GM19328 (cell line): ENCODE data around the gene IFI44.
A peak's percentile ranks its signal among the peaks of the same experiment; 100 is the strongest.

Experiments
- ATAC-seq: cut with Tn5 transposase; IDR thresholded peaks from one replicate; pipeline ENCODE4 v1.9.1; 2021; ENCODE audit warnings: mild to moderate bottlenecking, moderate library complexity; ENCODE audit not compliant: unreplicated experiment

IFI44 gene, protein sequence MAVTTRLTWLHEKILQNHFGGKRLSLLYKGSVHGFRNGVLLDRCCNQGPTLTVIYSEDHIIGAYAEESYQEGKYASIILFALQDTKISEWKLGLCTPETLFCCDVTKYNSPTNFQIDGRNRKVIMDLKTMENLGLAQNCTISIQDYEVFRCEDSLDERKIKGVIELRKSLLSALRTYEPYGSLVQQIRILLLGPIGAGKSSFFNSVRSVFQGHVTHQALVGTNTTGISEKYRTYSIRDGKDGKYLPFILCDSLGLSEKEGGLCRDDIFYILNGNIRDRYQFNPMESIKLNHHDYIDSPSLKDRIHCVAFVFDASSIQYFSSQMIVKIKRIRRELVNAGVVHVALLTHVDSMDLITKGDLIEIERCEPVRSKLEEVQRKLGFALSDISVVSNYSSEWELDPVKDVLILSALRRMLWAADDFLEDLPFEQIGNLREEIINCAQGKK

DNA sequence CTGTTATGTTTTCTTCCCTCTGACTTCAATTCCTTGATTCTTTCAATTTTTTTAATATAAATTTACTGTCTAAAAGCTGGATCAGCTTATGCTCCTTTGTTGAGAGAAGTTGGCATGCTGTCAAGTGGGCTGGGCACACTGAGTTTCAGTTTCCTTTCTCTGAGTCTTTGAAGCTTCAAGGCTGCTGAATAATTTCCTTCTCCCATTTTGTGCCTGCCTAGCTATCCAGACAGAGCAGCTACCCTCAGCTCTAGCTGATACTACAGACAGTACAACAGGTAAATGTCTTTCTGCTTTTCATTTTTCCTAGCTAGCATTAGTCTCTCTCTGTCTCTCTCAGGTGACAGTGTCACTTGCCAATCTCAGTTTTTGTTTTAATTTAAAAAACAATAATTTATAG lies at the start of gene IFI44:
IFI44 (plus strand) TSS at position 204 of the 400 bp plus-strand sequence. CDS start 365 bp downstream, outside the sequence.
- peak; percentile 70 for ATAC-seq

DNA sequence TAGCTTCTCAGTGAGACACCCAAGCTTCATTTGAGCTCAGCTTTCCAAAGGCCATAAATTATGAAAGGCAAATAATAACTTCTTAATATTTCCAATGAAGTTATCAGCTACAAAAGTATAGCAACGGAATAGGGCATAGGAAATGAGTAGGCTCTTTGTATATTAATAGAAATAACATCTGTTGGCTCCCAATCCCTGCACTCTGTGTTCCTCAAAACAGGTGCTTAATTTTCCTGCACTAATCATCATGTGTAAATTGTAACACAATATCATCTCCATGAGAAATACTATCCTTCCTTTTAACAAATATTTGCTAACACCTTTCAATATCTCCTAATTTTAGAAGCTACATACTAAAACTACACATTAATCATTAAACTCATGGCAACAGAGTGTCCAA lies 48.6 kb upstream of the IFI44 start:
- ATAC-seq = no peak

DNA sequence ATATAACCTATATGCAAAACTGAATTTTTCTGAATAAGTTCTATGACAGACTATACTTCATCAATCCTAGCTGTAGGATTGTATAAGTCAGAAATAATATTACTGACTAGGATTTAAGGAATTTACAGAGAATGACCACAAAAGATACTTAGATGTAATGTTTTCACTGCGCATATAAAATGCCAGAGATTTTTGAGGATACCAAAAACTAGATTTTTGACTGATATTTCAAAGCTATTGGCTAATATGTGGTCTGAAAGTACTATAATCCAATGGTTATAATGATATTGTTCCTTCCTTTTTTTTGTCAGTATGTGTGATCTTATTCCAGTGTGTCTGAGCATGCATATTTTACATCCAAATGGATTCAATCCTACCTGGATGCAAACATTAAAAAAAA lies 46.4 kb upstream of the IFI44 start:
- no peak for ATAC-seq

DNA sequence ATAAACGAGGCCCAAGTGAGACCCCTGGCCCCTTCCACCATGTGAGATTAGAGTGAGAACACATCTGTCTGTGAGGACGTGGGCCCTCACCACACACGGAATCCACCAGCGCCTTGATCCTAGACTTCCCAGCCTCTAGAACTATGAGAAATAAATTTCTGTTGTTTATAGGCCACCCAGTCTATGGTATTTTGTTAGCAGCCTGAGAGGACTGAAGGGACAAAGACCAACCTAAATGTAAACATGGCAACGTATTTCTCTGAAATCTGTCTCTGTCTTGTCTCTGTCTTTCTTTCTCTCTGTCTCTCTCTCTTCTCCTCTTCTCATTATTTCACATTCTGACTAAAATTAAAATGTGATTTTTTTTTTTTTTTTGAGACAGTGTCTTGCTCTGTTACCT lies 45.0 kb upstream of the IFI44 start:
- ATAC-seq = no peak

DNA sequence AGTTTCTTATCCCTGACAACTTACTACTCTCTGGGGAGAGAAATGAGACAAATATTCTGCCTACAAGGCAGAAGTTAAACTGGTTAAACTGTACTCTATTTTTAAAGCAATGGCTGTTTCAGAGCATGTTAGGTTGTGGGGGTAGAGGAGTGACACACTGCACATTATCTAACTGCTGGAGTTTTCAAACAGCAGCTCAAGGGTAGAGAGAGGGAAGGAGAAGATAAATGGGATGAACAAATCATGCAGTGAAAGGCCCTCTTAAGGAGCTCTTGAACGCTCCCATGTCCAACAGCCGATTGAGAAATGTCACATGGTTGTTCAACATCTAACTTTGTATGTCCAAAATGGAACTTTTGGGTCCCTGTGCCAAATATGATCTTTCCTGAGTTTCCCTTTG lies 43.4 kb upstream of the IFI44 start:
- no peak for ATAC-seq

DNA sequence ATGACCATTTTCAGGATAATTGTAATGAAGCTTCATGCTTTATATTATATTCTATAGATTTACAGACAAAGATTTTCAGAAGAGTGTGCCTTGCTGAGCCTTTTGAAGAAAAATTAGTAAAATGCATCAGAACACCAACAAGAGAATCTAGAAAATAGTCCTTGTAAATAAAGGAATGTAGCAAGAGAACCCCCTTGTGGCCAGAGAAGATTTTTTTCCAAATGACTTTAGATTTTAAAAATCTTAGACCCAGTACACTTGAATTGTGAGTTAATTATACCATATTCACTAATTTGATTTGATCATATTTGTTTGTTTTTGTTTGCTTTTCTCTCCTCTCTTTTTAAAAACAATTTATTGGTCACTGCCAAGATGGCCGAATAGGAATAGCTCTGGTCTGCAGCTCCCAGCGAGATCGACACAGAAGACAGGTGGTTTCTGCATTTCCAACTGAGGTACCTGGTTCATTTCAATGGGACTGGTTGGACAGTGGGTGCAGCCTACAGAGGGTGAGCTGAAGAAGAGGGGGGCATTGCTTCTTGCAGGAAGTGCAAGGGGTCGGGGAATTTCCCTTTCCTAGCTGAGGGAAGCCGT lies 42.2 kb upstream of the IFI44 start:
- no peak for ATAC-seq

DNA sequence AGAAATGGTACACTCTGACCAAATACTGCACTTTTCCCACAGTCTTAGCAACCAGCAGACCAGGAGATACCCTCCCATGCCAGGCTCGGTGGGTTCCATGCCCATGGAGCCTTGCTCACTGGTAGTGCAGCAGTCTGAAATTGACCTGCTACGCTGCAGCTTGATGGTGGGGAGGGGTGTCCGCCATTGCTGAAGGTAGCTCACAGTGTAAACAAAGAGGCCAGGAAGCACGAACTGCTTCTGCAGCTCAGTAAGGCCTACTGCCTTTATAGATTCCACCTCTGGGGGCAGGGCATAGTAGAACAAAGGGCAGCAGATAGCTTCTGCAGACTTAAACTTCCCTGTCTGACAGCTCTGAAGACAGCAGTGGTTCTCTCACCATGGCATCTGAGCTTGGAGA lies 41.7 kb upstream of the IFI44 start:
- ATAC-seq = no peak

DNA sequence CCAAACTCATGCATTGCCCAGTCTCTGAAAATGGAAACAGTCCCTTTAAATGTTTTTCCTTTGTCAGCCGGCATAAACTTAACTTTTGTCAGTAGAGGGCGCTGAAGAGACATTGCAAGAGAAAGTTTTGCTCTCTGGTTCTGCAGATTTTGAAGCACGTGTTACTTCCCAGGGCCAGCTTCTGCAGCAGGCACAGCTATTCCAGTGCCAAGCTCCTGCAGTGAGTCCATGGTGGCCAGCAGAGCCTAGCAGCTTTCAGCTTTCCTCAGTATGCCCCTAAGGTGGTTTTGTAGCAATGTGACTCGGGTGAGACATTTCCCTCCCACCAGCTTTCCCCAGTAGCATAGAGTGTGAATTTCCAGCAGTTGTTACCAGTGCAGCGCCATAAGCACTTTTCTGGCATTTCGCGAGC lies 32.0 kb upstream of the IFI44 start:
- ATAC-seq = peak; percentile 40

DNA sequence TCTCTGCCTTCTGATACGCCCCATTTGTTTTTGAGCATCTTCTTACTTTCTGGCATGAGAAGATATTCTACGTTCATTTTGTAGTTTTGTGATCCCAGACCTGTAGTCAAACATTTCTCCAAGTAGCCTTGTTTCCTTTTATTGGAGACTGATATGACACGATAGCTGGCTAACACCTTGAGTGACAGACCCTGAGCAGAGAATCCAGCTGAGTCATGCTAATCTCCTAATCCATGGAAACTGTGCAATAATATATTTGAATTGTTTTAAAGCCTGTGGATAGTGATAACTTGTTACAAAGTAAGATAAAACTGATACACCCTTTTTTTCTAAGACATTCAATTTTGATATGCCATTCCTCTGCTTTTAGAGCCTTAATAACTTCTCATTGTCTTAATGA lies 30.6 kb upstream of the IFI44 start:
- ATAC-seq = no peak

DNA sequence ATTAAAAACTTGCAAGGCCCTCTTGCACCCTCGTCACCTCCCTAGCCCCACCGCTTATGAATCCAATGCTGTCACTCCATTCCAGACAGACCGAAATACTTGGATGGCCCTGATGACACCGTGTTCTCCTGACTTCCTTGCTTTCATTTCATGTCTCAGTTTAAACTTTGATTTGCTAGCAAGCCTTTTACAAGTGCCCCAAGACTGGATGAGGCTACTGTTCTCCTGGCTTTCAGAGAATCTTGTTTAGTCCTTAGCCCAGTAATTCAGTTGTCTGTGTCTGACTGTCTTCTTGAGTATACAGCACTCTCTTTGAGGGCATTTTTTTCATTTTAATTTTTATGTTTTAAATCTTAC lies 30.2 kb upstream of the IFI44 start:
- ATAC-seq = peak; percentile 3

DNA sequence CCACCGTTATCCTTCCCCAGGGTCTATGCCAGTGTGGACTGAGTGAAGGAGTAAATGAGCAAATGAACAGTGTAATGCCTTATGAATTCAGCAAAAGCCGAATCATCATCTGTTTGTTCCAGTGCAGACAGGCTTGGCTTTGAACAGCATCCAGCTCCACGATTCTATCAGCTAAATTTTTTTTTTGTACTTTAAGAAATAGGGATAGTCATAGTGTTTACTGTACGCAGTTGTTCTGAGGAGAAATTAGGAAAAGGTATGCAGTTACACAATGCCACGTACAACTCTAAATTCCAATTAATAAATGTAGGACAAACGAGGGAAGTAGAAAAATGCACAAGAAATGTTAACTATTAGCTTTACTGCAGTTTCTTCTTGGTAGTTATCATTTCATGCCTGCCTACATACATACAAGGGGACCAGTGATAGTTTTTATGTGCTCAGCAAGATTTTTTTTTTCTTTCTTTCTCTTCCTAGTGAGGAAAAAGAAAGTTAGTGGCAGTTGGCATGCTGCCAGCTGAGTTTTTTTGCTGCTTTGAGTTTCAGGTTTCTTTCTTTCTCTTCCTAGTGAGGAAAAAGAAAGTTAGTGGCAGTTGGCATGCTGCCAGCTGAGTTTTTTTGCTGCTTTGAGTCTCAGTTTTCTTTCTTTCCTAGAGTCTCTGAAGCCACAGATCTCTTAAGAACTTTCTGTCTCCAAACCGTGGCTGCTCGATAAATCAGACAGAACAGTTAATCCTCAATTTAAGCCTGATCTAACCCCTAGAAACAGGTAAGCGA lies 29.6 kb upstream of the IFI44 start, which contains the start of gene IFI44L:
IFI44L (plus strand) TSS at position 646 of the 777 bp plus-strand sequence. CDS start 7,468 bp downstream, outside the sequence.
- peak; percentile 41 for ATAC-seq

DNA sequence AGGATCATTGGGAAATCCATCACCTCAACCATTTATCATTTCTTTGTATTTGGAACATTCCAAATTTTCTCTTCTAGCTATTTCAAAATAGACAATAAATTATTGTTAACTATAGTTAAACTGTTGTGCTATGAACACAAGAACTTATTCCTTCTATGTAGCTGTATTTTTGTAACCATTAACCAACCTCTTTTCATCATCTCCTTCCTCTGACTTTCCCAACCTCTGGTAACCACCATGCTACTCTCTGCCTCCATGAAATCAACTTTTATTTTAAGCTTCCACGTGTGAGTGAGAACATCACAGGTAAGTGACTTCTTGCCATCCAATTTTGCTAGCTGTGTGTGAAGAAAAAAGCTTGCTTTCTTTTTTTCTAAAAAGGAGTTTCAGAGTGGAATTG lies 29.0 kb upstream of the IFI44 start:
- no peak for ATAC-seq

DNA sequence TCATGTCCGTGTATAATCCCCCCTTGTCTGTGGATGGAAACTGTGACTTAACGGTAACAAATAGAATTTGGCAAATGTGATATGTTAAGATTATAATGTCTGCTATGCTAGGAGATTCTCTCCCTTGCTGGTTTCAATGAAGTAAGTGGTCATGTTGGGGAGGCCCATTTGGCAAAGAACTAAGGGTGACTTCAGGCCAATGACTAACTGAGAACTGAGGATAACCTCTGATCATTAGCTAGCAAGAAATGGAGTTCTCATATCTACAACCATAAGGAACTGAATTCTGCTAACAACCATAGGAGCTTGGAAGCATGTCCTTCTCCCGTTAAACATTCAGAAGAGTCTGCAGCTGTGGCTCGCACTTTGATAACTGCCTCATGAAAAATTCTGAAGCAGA lies 27.1 kb upstream of the IFI44 start:
- no peak for ATAC-seq

DNA sequence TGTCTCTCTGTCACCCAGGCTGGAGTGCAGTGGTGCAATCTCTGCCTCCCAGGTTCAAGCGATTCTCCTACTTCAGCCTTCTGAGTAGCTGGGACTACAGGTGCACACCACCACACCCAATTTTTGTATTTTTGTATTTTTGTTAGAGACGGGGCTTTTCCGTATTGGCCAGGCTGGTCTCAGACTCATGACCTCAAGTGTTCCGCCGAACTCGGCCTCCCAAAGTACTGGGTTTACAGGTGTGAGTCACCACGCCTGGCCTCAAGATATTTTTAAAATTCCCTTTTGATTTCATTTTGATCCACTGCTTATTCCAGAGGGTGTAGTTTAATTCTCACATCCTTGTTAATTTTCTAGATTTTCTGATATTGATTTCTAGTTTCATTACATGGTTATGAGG lies 25.6 kb upstream of the IFI44 start:
- no peak for ATAC-seq

DNA sequence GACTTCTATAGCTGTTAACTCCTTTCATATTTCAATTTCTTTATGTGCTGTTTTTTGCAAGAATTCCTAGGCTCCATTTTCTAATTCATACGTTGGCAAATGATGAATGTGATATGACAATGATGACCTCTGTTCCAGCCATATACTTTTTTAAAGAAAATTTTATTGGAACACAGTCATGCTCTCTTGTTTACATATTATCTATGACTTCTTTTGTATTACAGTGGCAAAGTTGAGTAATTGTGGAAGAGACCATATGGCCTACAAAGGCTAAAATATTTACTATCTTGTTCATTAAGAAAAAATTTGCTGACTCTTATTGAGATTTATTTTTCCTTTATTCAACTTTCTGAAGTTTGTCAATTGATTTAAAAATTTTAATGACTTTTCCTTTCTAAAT lies 22.3 kb upstream of the IFI44 start:
- ATAC-seq = no peak

DNA sequence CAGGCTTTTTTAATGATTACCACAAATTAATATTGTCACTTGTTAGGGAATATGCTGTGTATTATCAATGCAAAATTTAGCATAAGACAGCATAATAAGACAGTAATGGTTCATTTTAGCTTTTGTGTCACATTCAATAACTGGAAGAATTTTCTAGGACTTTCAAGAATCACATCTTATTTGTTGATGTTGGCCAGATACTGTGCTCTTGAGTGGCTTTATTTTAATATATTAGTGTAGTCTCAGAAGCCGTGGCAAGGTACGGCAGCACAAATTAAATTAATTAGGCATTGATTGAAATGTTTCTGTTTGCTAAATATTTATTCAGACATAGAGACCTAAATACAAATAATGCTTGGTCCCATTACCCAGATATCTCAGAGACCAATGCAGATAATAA lies 19.0 kb upstream of the IFI44 start:
- ATAC-seq = no peak

DNA sequence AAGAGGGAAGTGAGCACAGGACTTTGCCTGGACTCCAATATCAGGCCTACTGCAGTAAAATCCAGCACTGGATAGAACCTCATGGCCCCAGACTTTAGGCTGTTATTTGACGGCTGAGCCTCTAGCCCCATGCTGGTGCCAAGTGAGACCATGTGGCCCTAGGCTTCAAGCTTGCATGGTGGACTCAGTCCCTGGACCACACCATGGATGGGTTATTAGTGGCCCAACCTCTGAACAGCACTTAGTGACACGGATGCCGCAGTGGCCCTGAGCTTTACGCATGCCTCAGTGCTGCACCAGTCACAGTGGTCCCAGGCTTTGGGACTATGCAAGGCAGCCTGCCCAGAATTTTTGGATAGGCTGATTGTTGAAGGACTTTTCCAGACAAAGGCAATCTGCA lies 16.4 kb upstream of the IFI44 start:
- ATAC-seq = no peak

DNA sequence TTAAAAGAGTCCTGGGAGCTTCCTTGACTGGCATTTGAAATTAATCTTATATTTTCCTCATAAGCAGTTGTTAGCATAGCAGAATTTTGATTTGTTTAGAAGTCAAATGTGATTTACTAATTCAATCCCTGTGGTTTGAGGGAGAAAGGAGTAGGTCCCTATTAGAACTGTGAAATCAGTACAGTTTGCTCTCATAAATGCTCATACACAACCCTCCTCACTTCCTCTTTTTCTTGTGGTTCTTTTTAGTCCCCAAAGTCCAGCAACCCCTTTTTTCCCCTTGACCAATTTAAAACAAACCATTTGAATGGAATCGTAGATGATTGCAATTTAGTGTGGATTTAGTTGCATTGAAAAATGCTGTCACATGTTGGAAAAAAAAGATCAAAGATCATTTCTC lies 9.2 kb upstream of the IFI44 start:
- no peak for ATAC-seq

DNA sequence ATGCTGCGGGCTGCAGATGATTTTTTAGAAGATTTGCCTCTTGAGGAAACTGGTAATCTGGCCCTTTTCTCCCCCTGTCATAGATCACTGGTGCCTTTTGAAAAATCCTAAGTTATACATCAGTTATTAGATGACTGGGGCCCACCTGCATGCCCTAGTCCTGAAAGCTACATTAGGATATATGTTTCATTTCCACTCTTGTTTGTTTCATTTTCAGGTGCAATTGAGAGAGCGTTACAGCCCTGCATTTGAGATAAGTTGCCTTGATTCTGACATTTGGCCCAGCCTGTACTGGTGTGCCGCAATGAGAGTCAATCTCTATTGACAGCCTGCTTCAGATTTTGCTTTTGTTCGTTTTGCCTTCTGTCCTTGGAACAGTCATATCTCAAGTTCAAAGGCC lies 8.1 kb upstream of the IFI44 start:
- no peak for ATAC-seq

DNA sequence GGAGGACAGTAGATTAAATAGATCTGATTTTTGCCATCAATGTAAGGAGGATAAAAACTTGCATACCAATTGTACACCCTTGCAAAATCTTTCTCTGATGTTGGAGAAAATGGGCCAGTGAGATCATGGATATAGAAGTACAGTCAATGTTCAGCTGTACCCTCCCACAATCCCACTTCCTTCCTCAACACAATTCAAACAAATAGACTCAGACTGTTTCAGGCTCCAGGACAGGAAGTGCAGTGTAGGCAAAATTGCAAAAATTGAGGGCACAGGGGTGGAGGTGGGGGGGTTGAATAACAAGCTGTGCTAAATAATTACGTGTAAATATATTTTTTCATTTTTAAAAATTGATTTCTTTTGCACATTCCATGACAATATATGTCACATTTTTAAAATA lies 3.9 kb upstream of the IFI44 start:
- no peak for ATAC-seq

DNA sequence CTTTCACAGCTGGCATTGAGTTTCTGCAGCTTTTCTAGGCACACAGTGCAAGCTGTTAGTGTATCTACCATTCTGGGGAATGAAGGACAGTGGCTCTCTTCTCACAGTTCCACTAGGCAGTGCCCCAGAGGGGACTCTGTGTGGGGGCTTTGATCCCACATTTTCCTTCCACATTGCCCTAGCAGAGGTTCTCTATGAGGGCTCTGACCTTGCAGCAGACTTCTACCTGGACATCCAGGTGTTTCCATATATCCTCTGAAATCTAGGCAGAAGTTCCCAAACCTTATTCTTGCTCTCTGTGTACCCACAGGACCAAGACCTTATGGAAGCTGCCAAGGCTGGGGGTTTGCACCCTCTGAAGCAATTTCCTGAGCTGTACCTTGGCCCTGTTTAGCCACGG lies 2.4 kb upstream of the IFI44 start:
- no peak for ATAC-seq

DNA sequence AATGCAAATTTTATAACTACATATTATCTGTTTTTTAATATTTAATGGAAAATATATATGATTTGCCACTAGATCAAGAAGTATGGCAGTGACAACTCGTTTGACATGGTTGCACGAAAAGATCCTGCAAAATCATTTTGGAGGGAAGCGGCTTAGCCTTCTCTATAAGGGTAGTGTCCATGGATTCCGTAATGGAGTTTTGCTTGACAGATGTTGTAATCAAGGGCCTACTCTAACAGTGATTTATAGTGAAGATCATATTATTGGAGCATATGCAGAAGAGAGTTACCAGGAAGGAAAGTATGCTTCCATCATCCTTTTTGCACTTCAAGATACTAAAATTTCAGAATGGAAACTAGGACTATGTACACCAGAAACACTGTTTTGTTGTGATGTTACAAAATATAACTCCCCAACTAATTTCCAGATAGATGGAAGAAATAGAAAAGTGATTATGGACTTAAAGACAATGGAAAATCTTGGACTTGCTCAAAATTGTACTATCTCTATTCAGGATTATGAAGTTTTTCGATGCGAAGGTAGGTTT lies 556 bp downstream of the IFI44 start:
- no peak for ATAC-seq
